Endometrial microvascular endothelial cells (primary cell): ENCODE measurements around the gene EXTL1. TPM values are rescaled to one million over a fixed set of nuclear protein-coding genes. Genes with fewer than 3 reads are reported as not detected.

Source experiments
- in situ Hi-C: cut with HindIII; loops from 2 replicates; pipeline ENCODE4 v1.10.0; 2017; ENCODE audit warnings: low sequenced_read_pairs, low pct_unique_long_range_greater_than_20kb; ENCODE audit errors: inconsistent ontology term
- total RNA-seq: library from RNA; depleted of rRNA; stranded (reverse); fragments of >200 nt; gene quantifications from one replicate; pipeline ENCODE4 v1.2.3, GENCODE V29; 2015; ENCODE audit errors: inconsistent ontology term

EXTL1 gene
- total RNA-seq, 1 donor from 2014 or later, result not detected

DNA sequence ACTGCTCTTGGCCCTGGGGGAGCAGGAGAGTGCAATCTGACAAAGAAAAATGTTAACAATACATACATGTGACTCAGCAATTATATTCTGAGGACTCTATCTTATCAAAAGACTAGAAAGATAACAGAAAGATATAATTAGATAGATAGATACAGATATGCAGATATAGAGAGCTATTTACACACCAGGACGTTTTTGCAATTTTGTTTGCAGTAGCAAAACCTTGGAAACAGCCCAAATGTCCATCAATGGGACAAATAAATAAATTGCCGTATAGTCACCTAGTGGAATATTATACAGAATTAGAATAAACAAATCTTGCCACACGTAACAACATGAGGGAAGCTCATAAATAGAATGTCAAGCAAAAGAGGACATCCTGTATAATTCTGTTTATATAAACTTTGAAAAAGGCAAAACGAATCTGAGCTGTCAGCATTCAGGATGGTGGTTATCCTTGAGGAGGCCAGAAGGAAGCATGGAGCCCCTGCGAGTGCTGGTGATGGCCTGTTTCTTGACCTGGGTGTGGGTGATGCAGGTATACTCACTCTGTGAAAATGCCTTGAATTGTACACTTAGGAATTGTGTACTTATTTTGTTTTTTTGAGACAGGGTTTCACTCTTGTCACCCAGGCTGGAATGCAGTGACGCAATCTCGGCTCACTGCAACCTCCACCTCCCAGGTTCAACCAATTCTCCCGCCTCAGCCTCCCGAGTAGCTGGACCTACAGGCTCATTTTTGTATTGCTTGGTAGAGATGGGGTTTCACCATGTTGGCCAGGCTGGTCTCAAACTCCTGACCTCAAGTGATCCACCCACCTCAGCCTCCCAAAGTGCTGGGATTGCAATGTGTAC lies 58.6 kb downstream of the EXTL1 start:
- in situ Hi-C loops, result no loop called here

DNA sequence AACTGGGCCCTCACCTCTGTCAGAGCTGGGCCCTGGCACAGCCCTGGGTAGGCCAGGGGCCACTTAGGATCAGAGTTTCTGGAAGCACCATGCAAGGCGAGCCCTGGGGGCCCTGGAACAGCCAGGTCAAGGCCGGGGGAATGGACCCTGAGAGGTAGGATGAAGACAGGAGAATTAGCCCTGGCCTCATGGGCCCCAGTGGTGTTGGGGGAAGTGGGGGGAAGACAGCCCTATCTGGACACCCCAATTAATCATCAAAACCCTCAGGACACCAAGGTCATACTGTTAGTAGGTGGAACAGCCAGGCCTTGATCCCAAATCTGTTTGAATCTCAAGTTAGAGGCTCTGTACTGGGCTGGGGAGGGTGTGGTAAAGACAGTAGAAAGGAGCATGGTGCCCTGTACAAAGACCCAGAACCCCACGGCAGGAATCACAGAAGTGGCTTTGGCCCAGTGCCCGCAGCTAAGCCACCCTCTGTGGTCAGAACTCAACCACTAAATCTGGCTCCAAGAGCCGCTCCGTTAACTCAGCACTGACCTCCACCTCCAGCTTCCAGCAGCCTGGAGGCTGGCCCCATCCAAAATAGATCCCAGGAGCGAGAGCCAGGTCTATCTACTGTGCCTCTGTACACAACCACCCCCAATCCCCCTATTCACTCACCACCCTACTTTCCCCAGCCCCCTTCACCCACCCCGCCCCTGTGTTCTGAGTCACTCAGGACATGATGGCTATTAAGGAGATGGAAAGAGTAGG lies 59.9 kb downstream of the EXTL1 start:
- in situ Hi-C loops, result no loop called here

DNA sequence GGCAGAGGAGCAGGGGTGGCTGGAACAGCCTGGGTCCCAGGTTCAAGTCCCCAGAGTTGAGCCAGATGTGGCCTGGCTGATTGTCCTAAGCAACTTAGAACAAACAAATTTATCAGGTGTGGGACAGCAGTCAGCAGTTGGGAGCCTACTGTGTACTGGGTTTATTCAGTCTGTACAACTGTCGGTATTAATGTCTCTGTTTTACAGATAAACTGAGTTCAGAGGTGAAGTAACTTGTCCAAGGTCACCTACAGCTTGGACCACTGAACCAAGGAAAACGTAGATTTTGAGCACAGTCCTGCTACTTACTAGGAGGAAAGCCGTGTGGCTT lies 60.4 kb downstream of the EXTL1 start:
- in situ Hi-C loops, result no loop called here

DNA sequence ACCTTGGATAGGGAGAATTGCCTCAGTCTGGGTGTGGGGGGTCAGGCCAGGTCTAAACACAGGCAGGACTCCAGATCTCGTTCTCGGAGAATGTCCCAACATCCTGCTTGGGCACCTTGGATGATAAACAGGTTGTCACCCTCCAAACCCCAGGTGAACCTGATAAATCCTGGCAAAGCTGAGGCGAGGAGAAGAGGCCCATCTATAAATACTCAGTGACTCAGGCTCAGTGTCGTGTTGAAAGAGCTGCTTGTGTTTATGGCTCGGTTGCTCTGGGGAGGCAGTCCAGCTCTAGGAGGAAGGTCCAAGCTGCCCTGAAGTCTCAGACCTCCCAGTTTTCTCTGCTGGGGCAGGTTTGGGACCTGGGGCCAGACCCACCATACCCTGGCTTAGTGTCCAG lies 61.6 kb downstream of the EXTL1 start:
- in situ Hi-C loops, result no loop called here

DNA sequence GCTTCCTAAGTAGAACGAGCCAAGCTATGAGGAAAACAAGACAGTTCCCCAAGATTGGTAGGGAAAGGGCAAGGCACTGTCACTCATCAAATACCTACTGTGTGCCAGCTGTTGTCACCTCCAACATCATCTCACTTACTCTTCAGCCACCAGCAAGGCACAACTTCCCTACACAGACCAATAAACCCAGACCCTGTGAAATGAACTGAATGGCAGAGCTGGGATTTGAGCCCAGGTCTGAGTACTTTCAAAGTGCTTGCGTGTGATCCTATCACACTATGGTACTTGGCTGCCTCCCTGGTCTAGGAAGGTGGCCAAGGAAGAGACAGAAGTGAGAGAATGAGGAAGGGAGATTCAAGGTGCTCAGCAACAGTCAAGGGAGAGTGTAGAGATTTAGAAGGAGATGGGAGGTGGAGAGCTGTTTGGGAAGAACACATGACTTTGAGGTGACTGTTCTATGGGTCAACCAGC lies 62.6 kb downstream of the EXTL1 start:
- in situ Hi-C loops, result no loop called here

DNA sequence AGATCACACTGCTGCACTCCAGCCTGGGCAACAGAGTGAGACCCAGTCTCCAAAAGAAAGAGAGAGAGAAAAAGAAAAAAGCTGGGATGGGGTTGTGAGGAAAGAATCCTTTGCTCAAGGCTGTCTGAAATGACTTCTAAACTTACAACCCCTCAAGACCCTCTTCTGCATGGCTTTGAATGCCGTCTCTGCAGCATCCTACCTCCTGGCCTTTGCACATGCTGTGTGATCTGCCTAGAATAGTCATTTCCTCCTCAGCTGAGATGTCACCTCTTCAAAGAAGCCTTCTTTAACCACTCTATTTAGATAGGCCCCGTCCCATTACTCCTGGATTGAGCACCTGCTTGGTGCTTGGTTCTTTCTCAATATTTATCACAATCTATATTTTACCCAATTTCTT lies 63.3 kb downstream of the EXTL1 start:
- in situ Hi-C loops, result no loop called here

Other genes with a start within 250 kb of the EXTL1 start
- 87.4 TPM for gene SELENON, start 221.6 kb upstream of the EXTL1 start, total RNA-seq
- 47.1 TPM for gene MTFR1L, start 201.8 kb upstream of the EXTL1 start, total RNA-seq
- 1.6 TPM for gene AUNIP, start 162.3 kb upstream of the EXTL1 start, total RNA-seq
- gene PAQR7, start 146.1 kb upstream of the EXTL1 start, total RNA-seq, result 5.5 TPM
- gene STMN1, start 115.4 kb upstream of the EXTL1 start, total RNA-seq, result 92.3 TPM
- 11.5 TPM for gene PAFAH2, start 23.7 kb upstream of the EXTL1 start, total RNA-seq
- not detected for gene SLC30A2, start 24.3 kb downstream of the EXTL1 start, total RNA-seq
- gene TRIM63, start 45.9 kb downstream of the EXTL1 start, total RNA-seq, result not detected
- gene PDIK1L, start 90.0 kb downstream of the EXTL1 start, total RNA-seq, result 4.1 TPM
- 1.1 TPM for gene FAM110D, start 137.3 kb downstream of the EXTL1 start, total RNA-seq
- gene C1orf232, start 147.2 kb downstream of the EXTL1 start, total RNA-seq, result not detected
- 49.0 TPM for gene ZNF593, start 148.1 kb downstream of the EXTL1 start, total RNA-seq
- gene ZNF593OS, start 150.1 kb downstream of the EXTL1 start, total RNA-seq, result not detected
- gene CNKSR1, start 155.7 kb downstream of the EXTL1 start, total RNA-seq, result not detected
- gene CATSPER4, start 168.8 kb downstream of the EXTL1 start, total RNA-seq, result not detected
- gene CEP85, start 212.4 kb downstream of the EXTL1 start, total RNA-seq, result 11.7 TPM